PC-3 (cell line): Measurements from ENCODE around the gene IL16.

Experiments
- EZH2 ChIP-seq: fragments of 300-600 bp; sonication (generic); IDR thresholded peaks from one replicate; pipeline ENCODE4 v1.6.1; 2017; ENCODE audit warnings: antibody characterized with exemption, mild to moderate bottlenecking, low read length; ENCODE audit not compliant: unreplicated experiment
- EZH2phosphoT487 ChIP-seq: fragments of 300-600 bp; sonication (generic); IDR thresholded peaks from 2 replicates; pipeline ENCODE4 v1.6.1; 2018; ENCODE audit warnings: mild to moderate bottlenecking, antibody characterized with exemption, low read length, borderline replicate concordance
- TF ChIP-seq, protein P1 (sequence below): fragments of 300-600 bp; sonication (generic); conservative IDR thresholded peaks from 2 replicates; pipeline ENCODE4 v1.5.1; 2017; ENCODE audit warnings: antibody characterized with exemption, low read depth, mild to moderate bottlenecking, low read length

DNA sequence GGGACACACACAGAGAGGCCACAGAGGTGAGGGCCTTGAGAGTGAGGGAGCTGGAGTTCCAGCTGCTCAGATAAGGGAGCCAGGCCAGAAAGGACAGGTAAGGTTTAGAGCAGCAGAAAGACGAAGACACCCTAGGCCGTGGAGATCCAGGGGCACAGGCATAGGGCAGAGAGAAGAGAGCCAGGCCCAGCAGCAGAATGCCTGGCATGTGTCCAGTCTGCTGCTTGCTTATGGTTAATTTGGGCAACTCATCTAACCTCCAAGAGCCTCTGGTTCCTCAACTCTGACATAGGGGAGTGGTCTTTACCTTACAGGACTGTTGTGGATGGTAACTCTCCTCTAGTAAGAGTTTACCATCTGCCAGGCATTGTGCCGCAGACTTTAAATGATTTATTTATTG, 91.4 kb downstream of the IL16 start:
- TF ChIP-seq, protein P1, sequence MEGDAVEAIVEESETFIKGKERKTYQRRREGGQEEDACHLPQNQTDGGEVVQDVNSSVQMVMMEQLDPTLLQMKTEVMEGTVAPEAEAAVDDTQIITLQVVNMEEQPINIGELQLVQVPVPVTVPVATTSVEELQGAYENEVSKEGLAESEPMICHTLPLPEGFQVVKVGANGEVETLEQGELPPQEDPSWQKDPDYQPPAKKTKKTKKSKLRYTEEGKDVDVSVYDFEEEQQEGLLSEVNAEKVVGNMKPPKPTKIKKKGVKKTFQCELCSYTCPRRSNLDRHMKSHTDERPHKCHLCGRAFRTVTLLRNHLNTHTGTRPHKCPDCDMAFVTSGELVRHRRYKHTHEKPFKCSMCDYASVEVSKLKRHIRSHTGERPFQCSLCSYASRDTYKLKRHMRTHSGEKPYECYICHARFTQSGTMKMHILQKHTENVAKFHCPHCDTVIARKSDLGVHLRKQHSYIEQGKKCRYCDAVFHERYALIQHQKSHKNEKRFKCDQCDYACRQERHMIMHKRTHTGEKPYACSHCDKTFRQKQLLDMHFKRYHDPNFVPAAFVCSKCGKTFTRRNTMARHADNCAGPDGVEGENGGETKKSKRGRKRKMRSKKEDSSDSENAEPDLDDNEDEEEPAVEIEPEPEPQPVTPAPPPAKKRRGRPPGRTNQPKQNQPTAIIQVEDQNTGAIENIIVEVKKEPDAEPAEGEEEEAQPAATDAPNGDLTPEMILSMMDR = no peak
- TF ChIP-seq EZH2 (no peak), EZH2phosphoT487 (no peak)
